ENCODE data around the gene RBM38. TPM values are rescaled to one million over a fixed set of nuclear protein-coding genes. Genes with fewer than 3 reads are reported as not detected.

Gene RBM38
- total and polyA plus RNA-seq, 9 of the 15 experiments (the other 6 are each of a cell fraction or from before 2014, with no cell fraction given), result 0.28 to 82.4 (median 33.2) TPM

GRCh38 chr20:57441510-57442154, 50.4 kb downstream of the RBM38 start (continued):
- no peak for TF ChIP-seq BCLAF1 (IDR thresholded peaks at IDR 0.05; ENCODE audit: borderline replicate concordance in 1 of 2, control insufficient read depth in 1 of 2, low read depth in 2 of 2, low read length in 1 of 2)
- TF ChIP-seq KHSRP (IDR thresholded peaks at IDR 0.05), result no peak
- TF ChIP-seq BCOR (IDR thresholded peaks at IDR 0.05), result peak; percentile 96
- TF ChIP-seq NR4A1 (CRISPR knock-in tag; IDR thresholded peaks at IDR 0.05), result no peak
- TF ChIP-seq NR4A1 (tag; IDR thresholded peaks at IDR 0.05), result no peak
- TF ChIP-seq RBM25 (IDR thresholded peaks at IDR 0.05; ENCODE audit: low read depth, low read length, severe bottlenecking), result peak; percentile 87
- no peak for TF ChIP-seq ZNF263 (CRISPR knock-in tag; IDR thresholded peaks at IDR 0.05; ENCODE audit: borderline replicate concordance)
- TF ChIP-seq GTF2E2 (tag; IDR thresholded peaks at IDR 0.05), result no peak
- TF ChIP-seq RCOR1 (IDR thresholded peaks at IDR 0.05; ENCODE audit: borderline replicate concordance in 1 of 2, low read depth in 2 of 2, low read length in 2 of 2), result peak in 1 of 2 experiments; percentile 41; a peak in 1 of 4 replicates
- no peak for TF ChIP-seq ZNF668 (CRISPR knock-in tag; IDR thresholded peaks at IDR 0.05)
- TF ChIP-seq C11orf30 (IDR thresholded peaks at IDR 0.05; ENCODE audit: low read depth), result no peak
- TF ChIP-seq MGA (IDR thresholded peaks at IDR 0.05), result no peak
- no peak for TF ChIP-seq ZKSCAN8 (CRISPR knock-in tag; IDR thresholded peaks at IDR 0.05)
- TF ChIP-seq TAF7 (tag; IDR thresholded peaks at IDR 0.05), result no peak
- TF ChIP-seq ZNF121 (CRISPR knock-in tag; conservative IDR thresholded peaks at IDR 0.05), result no peak
